Ovary (tissue), 3 donors: Measurements from ENCODE around the gene SRRM3.

Source experiments
- CTCF ChIP-seq, 3 donors: fragments of 450-650 bp in 2 of 3; fragments of 200-600 bp in 1 of 3; IDR thresholded peaks; one replicate each; pipeline versions ENCODE4 v1.5.1 to v1.8.0; 2016 to 2022; ENCODE audit warnings: antibody characterized with exemption in 3 of 3, mild to moderate bottlenecking in 1 of 3
- EP300 ChIP-seq: sonication (generic); formaldehyde crosslinking; IDR thresholded peaks from one replicate; pipeline ENCODE4 v1.6.1; 2017; ENCODE audit warnings: antibody characterized with exemption
- POLR2A ChIP-seq: fragments of 450-650 bp; IDR thresholded peaks from one replicate; pipeline ENCODE4 v1.6.1; 2017; ENCODE audit warnings: antibody characterized with exemption, mild to moderate bottlenecking, moderate library complexity
- donor health status: DM: no; HTN: no; CAD: no.

DNA sequence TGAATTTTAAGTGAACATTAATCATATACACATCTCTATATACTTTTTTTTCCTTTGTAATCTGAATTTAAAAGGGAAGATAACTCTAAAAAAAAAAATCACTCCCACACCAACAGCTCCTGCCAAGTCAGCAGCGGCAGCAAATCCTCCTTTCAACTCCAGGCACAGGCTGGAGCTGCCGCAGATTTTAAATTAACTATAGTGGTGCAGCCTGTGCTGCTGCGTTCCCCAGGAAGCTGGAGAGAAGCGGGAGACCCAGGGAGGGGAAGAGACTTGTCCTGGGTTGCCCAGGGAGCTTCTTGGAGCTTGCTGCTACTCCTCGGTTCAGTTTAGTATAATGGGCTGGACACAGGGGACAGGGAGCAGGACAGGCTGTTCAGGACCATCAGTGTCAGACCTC, 68.2 kb downstream of the SRRM3 start:
- TF ChIP-seq CTCF (IDR thresholded peaks at IDR 0.05), result no peak
- TF ChIP-seq POLR2A, result no peak
- TF ChIP-seq EP300, result no peak
